Raji (cell line): ENCODE data around the gene CDC34.

Experiments
- POLR2A ChIP-seq: IDR thresholded peaks from 2 replicates; pipeline ENCODE4 v1.6.1; 2011; ENCODE audit warnings: low read depth, low read length, control low read depth; ENCODE audit not compliant: insufficient read depth

The CDC34 gene

GRCh38 chr19:591099-591958 lies 59.8 kb downstream of the CDC34 start:
- TF ChIP-seq POLR2A, result no peak
